Left colon (tissue), 2 donors: ENCODE measurements around the gene GALNT9. TPM values are rescaled to one million over a fixed set of nuclear protein-coding genes. Genes with fewer than 3 reads are reported as not detected.
A peak's percentile ranks its signal among the peaks of the same experiment; 100 is the strongest.
"Not testable (repeated sequence)": the region's sequence is repeated elsewhere in the genome, so short reads cannot be mapped to it uniquely, and the experiment has no call there.

Source experiments
- ATAC-seq: fragments of 200-7000 bp; cut with Tn5 transposase; one replicate; pipeline ENCODE4 v1.9.1; 2020; ENCODE audit warnings: mild to moderate bottlenecking, moderate library complexity
- DNase-seq, 2 donors: peaks; one replicate each; pipeline ENCODE4 v3.0.0-alpha.2; 2020
- intact Hi-C, 2 donors: fragments of 100-400 bp; cut with DNase I in 1 of 2; cut with micrococcal nuclease in 1 of 2; formaldehyde crosslinking; loops; one replicate each; pipeline versions ENCODE4 v1.11.2 to v1.14.0; 2022; cut with DNase I, micrococcal nuclease
- total RNA-seq, 2 donors: library from RNA; stranded (reverse); fragmentation: NEBNext Ultra II Directional; extraction: Animal tissue kit (Norgen Biotek cat#: 25700); gene quantifications; one replicate each; pipeline ENCODE4 v1.2.1, GENCODE V29; 2021
- donor health status: DM: no; HTN: no; CAD: no.
- donor health status: DM: yes; HTN: yes; CAD: no.

The GALNT9 gene
- total RNA-seq, 2 donors from 2014 or later = 0.39 TPM; not detected in 1

GRCh38 chr12:132276066-132276826 is 53.1 kb downstream of the GALNT9 start:
- intact Hi-C loops = no loop called here
- DNase-seq (no peak), ATAC-seq (no peak)

- ATAC-seq = no peak
- intact Hi-C loops = no loop called here
Measured at GRCh38 chr12:132275631-132276030, 53.8 kb downstream of the GALNT9 start.

GRCh38 chr12:132275110-132275531 is 54.3 kb downstream of the GALNT9 start:
- ATAC-seq (peak; percentile 95), DNase-seq (peak; percentile 61 to 68)
- intact Hi-C loops = no loop called here

More at GRCh38 chr12:132275631-132276030, 53.8 kb downstream of the GALNT9 start:
- DNase-seq = no peak

DNA sequence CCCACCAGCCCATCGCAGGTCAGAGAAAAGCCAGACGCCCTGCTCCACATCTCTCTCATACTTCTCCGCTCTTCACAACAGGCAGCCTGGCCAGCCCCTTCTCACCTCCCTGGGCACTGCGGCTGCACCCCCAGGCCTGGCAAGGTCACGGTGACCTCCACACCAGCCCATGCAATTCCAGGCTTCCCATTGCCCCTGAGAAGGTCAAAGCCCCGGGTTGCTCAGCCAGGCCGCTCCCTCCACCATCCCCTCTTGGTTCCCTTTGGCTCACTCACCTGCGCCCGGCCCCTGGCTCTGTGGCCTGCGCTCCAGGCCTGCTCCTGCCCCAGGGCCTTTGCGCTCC is 55.4 kb downstream of the GALNT9 start:
- intact Hi-C loops = no loop called here
- ATAC-seq (no peak), DNase-seq (no peak)

DNA sequence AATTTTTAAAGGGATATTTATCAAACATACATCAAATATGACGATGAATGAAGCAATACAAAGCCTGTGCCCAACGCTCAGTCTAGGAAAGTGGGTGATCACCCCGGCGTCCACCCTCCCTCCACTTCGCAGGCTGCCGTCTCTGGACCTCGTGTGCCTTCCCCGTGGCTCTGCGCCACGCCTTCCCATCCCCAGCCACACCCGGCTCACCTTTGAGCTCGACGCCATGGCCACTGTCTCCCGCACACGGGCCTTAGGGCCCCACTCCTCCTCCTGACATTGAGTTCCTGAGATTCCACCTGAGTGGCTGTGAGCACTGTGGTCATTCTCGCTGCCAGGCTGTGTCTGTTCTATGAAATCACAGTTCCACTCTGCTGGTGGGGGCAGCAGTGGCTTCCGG is 56.7 kb downstream of the GALNT9 start:
- ATAC-seq (peak; percentile 39), DNase-seq (no peak)
- intact Hi-C loops = no loop called here

GRCh38 chr12:132271755-132272092 is 57.7 kb downstream of the GALNT9 start:
- intact Hi-C loops = no loop called here
- ATAC-seq (no peak), DNase-seq (no peak)

GRCh38 chr12:132270969-132271754 is 58.2 kb downstream of the GALNT9 start:
- no peak for ATAC-seq
- no peak for DNase-seq
- intact Hi-C loops = no loop called here

DNA sequence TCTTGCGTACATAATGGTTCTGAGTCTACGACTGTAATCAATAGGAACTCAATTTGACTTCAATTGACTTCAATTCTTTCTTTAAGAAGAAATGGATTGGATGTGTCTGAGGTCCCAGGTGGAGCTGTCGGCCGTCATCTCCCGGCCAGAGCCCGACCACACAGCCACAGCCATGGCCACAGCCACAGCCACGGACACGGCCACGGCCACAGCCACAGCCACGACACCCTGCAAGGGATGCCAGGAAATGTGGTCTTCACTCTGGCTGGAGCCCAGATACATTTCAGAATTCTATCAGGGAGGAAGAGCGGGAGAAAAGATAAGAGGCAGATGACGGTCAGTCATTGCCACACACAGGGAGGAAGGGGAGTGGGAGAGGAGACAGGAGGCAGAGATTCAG is 58.9 kb downstream of the GALNT9 start:
- intact Hi-C loops = no loop called here
- ATAC-seq (no peak), DNase-seq (no peak)

DNA sequence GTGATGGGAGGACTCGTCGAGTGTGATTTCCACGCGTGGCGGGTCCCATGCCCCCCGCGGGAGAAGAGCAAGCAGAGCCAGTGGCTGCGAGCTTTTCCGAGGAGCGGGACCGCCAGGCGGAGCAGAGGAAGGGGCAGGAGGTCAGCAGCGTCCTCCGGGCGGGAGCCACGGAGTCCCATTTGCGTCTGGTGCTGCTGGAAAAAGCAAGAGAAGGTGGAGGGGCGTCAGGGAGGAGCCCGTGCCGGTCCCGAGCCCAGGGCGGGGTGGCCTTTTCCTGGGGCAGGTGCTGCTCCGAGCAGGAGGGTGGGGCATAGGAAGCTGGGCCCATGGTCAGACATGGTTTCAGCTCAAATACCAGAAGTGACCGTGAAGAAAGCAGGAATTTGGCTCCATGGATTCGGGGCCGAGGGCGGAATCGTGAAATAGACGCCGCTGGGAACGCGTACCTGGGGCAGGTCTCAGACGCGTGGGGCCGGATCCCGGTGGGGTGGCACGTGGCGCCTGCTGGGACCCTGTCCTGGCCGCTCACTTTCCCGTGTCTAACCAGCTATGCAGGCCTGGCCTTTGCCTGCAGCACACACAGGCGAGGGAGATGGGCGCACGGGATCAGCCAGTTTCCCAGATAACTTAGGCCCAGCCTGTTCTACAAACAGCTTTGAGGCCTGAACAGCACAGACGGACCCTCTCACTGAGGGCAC is 60.0 kb downstream of the GALNT9 start:
- no peak for ATAC-seq
- DNase-seq = no peak
- intact Hi-C loops = no loop called here

DNA sequence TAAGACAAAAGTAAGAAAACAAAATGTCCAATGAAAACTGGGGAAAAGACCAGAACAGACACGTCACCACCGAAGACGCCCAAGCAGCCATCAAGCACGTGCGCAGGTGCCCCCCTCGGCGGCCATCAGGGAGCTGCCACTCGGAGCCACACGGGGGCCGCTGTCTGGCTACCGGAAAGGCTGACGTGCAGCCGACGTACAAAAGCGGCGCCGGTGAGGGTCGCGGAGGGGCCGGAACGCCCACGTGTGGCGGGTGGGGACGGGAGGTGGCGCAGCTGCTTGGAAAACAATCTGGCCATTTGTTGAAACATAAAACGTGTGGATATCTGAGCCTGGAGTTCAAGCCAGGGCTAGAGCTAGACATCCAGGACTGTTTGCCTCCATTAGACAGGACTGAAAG is 60.7 kb downstream of the GALNT9 start:
- intact Hi-C loops = no loop called here
- ATAC-seq (no peak), DNase-seq (no peak)

- intact Hi-C loops = no loop called here
- DNase-seq (no peak), ATAC-seq (no peak)
Measured at GRCh38 chr12:132267873-132268272, 61.5 kb downstream of the GALNT9 start.

DNA sequence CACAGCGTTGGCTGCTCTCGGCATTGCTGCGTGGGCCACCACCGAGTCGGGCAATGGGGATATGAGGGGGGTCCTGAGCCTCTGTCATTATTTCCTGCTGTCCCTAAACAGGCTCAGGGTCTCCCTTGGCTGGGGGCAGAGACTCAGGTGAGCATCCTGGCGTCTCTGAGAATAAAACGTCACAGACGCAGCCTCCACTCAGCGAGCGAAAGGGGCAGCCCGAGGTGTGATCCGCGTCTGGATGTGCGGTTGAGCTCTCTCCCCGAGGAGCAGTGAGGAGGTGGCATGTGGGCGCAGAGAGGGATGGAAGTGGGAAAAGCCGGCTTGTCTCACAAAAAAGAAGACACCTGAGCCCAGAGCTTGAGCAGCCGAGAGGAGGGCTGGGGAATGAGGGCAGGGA is 62.6 kb downstream of the GALNT9 start:
- ATAC-seq (no peak), DNase-seq (no peak)
- intact Hi-C loops = no loop called here

DNA sequence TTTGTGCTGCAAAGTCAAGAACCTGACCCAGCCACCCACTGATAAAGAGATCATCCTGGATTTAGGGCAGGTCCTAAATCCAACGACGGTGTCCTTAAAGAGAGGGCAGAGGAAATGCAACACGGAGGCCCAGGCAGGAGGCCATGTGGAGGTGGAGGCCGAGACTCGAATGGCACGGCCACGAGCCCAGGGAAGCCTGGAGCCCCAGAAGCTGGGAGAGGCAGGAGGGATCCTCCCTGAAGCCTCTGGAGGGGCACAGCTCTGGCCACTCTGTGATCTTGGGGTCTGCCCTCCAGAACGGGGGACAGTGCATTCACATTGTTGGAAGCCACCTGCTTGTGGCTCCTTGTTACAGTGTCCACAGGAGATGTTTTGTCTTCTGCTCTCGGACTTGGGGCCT is 63.0 kb downstream of the GALNT9 start:
- DNase-seq (no peak), ATAC-seq (no peak)
- intact Hi-C loops = no loop called here

DNA sequence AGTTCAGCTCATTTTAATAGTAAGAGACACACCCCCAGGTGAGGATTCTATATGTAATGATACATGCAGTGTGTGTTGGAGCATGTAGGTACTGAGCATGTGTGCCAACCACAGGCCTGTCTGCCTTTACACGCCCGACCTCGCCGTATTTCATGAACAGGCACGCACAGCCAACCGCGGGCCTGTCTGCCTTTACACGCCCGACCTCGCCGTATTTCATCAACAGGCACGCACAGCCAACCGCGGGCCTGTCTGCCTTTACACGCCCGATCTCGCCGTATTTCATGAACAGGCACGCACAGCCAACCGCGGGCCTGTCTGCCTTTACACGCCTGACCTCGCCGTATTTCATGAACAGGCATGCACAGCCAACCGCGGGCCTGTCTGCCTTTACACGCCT is 63.6 kb downstream of the GALNT9 start:
- intact Hi-C loops, ATAC-seq, DNase-seq: not testable (repeated sequence)

DNA sequence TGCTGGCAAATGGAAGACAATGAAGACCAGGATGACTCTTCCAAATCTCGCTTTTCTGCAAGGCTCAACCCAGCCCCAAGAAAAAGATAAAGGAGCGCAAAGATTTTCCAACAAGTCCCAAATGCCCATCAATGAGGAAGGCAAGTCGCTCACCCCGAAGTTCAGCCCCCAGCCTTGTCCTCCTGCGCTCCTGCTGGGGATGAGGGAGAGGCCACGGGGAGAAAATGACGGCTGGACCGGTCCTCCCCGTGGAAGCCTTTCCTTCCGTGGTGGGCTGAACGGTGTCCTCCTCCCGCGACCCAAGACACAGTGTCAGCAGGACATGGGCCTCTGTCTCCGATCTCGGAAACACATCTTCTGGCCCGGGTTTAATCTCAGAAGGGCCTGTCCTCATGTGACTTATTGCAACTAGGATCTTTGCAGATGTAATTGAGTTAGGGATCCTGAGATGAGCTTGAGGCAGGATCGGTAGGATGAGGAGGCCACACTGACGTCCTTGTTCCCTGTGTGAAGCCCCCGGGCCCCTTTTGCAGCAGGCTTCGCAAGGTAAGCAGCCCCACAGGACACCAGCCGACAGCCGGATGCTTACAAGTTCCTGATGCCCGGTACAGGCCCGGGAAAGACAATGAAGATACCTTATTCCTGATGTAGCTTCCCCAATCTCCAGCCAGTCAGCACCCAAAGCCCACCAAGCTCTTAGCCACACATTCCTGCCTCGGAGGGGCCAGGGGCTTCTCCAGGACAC is 64.2 kb downstream of the GALNT9 start:
- no peak for DNase-seq
- no peak for ATAC-seq

DNA sequence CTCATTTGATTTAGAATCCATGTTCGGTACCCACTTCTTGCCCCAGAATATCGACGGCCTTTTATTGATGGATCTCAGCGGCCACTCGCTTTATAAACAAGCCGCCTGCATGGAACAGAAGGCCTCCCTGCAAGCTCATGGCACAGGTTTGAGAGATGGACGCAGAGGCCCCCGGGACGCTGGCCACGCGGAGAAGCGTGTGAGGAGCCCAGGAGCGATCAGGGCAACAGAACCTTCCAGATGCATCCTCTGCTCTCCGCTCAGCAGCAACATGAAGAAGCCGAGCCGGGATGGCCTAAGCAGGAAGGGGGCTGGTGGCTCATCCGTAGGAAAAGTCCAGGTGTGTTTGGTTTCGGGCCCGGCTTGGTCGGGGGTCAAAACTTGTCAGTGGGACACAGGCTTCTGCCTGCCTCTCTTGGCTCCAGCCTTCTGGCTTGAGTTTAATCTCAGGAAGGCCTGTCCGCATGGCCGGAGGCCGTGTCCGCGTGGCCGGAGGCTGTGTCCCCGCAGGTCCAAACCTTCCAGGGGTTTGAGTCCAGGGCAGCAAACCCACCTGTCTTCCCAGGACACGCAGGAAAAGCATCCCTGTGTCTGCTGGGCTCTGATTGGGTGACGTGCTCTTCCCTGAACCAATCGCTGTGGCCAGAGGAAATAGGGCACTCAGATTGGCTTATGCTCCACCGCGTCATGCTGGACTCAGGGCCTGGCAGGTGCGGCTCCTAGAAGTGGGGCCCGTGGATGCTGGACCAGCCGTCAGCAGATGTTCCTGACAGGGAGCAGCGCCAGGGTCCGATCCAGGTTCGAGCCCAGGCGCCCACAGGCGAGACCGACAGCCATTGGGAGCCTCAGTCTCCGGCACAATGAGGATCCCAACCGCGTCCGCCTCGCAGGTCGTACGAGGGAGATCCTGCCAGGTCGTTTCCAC is 65.0 kb downstream of the GALNT9 start:
- DNase-seq (no peak), ATAC-seq (no peak)
- intact Hi-C loops = no loop called here

More for the DNA sequence above, 64.2 kb downstream of the GALNT9 start:
- intact Hi-C loops = no loop called here

- no peak for DNase-seq
- intact Hi-C loops = no loop called here
- no peak for ATAC-seq
Measured at GRCh38 chr12:132263451-132264049, 65.8 kb downstream of the GALNT9 start.

- DNase-seq = no peak
- intact Hi-C loops = no loop called here
- ATAC-seq = no peak
Measured at GRCh38 chr12:132263061-132263360, 66.4 kb downstream of the GALNT9 start.
